BE2C (cell line): Measurements from ENCODE around the gene MPC2. TPM values are rescaled to one million over a fixed set of nuclear protein-coding genes. Genes with fewer than 3 reads are reported as not detected.

Experiments used
- DNase-seq: peaks from one replicate; pipeline ENCODE4 v3.0.0-alpha.2; 2020
- H3K27me3 ChIP-seq: fragments of 250-450 bp; sonication (Bioruptor Pico); 2 replicates; pipeline ENCODE4 v1.5.1; 2020; ENCODE audit warnings: mild to moderate bottlenecking
- H3K36me3 ChIP-seq: fragments of 250-450 bp; sonication (Bioruptor Pico); 2 replicates; pipeline ENCODE4 v1.5.1; 2020; ENCODE audit warnings: mild to moderate bottlenecking
- H3K4me1 ChIP-seq: fragments of 250-450 bp; sonication (Bioruptor Pico); 2 replicates; pipeline ENCODE4 v1.5.1; 2020
- H3K4me3 ChIP-seq: 2 replicates; pipeline ENCODE4 v1.5.1; 2011; ENCODE audit warnings: low read depth, low read length
- H3K9me3 ChIP-seq: fragments of 250-450 bp; sonication (Bioruptor Pico); 2 replicates; pipeline ENCODE4 v1.5.1; 2020
- CTCF ChIP-seq: IDR thresholded peaks from 2 replicates; pipeline ENCODE4 v1.5.1; 2012; ENCODE audit warnings: mild to moderate bottlenecking, low read depth, low read length
- polyA plus RNA-seq: library from polyadenylated mRNA; unstranded; fragments of >200 nt; gene quantifications from one replicate; pipeline ENCODE4 v1.2.1, GENCODE V29; 2012; ENCODE audit warnings: low read depth, missing spikeins; ENCODE audit not compliant: insufficient read length, insufficient read depth

Gene MPC2
- 20.8 TPM for polyA plus RNA-seq

- H3K27me3 ChIP-seq: no peaks in the 10 kb centered on the region
- peaks cover 3% of the 10 kb centered on the region; the same call in 1 of the 2 replicates for H3K4me1 ChIP-seq
- no peak for TF ChIP-seq CTCF
- no peaks in the 10 kb centered on the region for H3K36me3 ChIP-seq
- no peaks in the 10 kb centered on the region for H3K9me3 ChIP-seq
- DNase-seq: peak; percentile 58
- peak within 1 kb of the TSS; percentile 93 for H3K4me3 ChIP-seq
Observed at GRCh38 chr1:167936930-167937708, at the start of gene MPC2. Gene MPC2, minus strand, starts transcription at chr1:167937072. Its CDS starts 1,231 bp downstream, at chr1:167935841.

- Histone ChIP-seq H3K9me3 (no peaks in the 10 kb centered on the region), H3K36me3 (no peaks in the 10 kb centered on the region), H3K4me3 (no peak overlapping the region), H3K4me1 (no peaks in the 10 kb centered on the region), H3K27me3 (no peaks in the 10 kb centered on the region)
- DNase-seq: no peak
- TF ChIP-seq CTCF: no peak
Observed at GRCh38 chr1:167984886-167985489, 48.1 kb upstream of the MPC2 start.

- DNase-seq: no peak
- TF ChIP-seq CTCF: no peak
- Histone ChIP-seq H3K4me1 (no peaks in the 10 kb centered on the region), H3K36me3 (no peaks in the 10 kb centered on the region), H3K4me3 (no peak overlapping the region), H3K27me3 (no peaks in the 10 kb centered on the region), H3K9me3 (no peaks in the 10 kb centered on the region)
Observed at GRCh38 chr1:167983797-167984420, 47.0 kb upstream of the MPC2 start.

- H3K4me3 ChIP-seq: no peak overlapping the region
- H3K27me3 ChIP-seq: no peaks in the 10 kb centered on the region
- no peak for TF ChIP-seq CTCF
- no peak for DNase-seq
- no peaks in the 10 kb centered on the region for H3K9me3 ChIP-seq
- no peaks in the 10 kb centered on the region; the same call in 1 of the 2 replicates for H3K36me3 ChIP-seq
- no peaks in the 10 kb centered on the region for H3K4me1 ChIP-seq
Observed at GRCh38 chr1:167981933-167982332, 45.1 kb upstream of the MPC2 start.

GRCh38 chr1:167977245-167977644, 40.4 kb upstream of the MPC2 start:
- TF ChIP-seq CTCF: no peak
- H3K27me3 ChIP-seq: no peaks in the 10 kb centered on the region
- no peaks in the 10 kb centered on the region; the same call in 1 of the 2 replicates for H3K4me1 ChIP-seq
- H3K9me3 ChIP-seq: no peaks in the 10 kb centered on the region
- peaks cover 12% of the 10 kb centered on the region for H3K36me3 ChIP-seq
- no peak for DNase-seq
- no peak overlapping the region for H3K4me3 ChIP-seq

GRCh38 chr1:167974698-167975097, 37.8 kb upstream of the MPC2 start:
- Histone ChIP-seq H3K36me3 (peaks cover 12% of the 10 kb centered on the region), H3K27me3 (no peaks in the 10 kb centered on the region), H3K9me3 (no peaks in the 10 kb centered on the region), H3K4me3 (no peak overlapping the region), H3K4me1 (no peaks in the 10 kb centered on the region; the same call in 1 of the 2 replicates)
- TF ChIP-seq CTCF: no peak
- DNase-seq: no peak
